Measurements from ENCODE around the gene PDLIM3. TPM values are rescaled to one million over a fixed set of nuclear protein-coding genes. Genes with fewer than 3 reads are reported as not detected.

The PDLIM3 gene
- total RNA-seq, 1 experiment from 2014 or later: 4.8 TPM

GRCh38 chr4:185515248-185515647, 20.1 kb downstream of the PDLIM3 start:
- TF ChIP-seq CTCF (IDR thresholded peaks at IDR 0.05; ENCODE audit: insufficient read depth in 1 of 2, low read depth in 1 of 2, low read length in 1 of 2, severe bottlenecking in 1 of 2, unreplicated experiment in 1 of 2): no peak
- H3K9me3 Mint-ChIP-seq (ENCODE audit: unreplicated experiment): no peaks in the 10 kb centered on the region
- H3K4me1 ChIP-seq: peaks cover 14% of the 10 kb centered on the region
- no peaks in the 10 kb centered on the region for H3K27me3 ChIP-seq (replicated peaks; ENCODE audit: control insufficient read depth, insufficient read depth, low read length)
- no TSS peak for BruUV-seq (replicated peaks)
- no peak overlapping the region for H3K4me3 ChIP-seq (ENCODE audit: low read depth, low read length)
- no peaks in the 10 kb centered on the region for H3K36me3 ChIP-seq (ENCODE audit: control insufficient read depth, insufficient read depth, low read length)
- ChIA-PET POLR2A (no interaction called here), CTCF (no interaction called here)
- DNase-seq: no peak
- no peak overlapping the region for H3K27ac Mint-ChIP-seq (ENCODE audit: unreplicated experiment)
- no peaks in the 10 kb centered on the region for H3K36me3 Mint-ChIP-seq (ENCODE audit: insufficient read depth, unreplicated experiment)
- H3K9me3 ChIP-seq: no peaks in the 10 kb centered on the region
- H3K4me1 Mint-ChIP-seq (ENCODE audit: low read depth, unreplicated experiment): no peaks in the 10 kb centered on the region
- intact Hi-C loops (cut with micrococcal nuclease; ENCODE audit: unreplicated experiment): no loop called here
- H3K4me3 Mint-ChIP-seq (ENCODE audit: unreplicated experiment): no peak overlapping the region
- no peaks in the 10 kb centered on the region for H3K27me3 Mint-ChIP-seq (ENCODE audit: insufficient read depth, unreplicated experiment)

GRCh38 chr4:185514182-185514697, 21.1 kb downstream of the PDLIM3 start:
- Mint-ChIP-seq H3K4me3 (ENCODE audit: unreplicated experiment) (peak overlapping the region; percentile 60), H3K27me3 (ENCODE audit: insufficient read depth, unreplicated experiment) (no peaks in the 10 kb centered on the region), H3K4me1 (ENCODE audit: low read depth, unreplicated experiment) (no peaks in the 10 kb centered on the region), H3K27ac (ENCODE audit: unreplicated experiment) (peak overlapping the region; percentile 5), H3K36me3 (ENCODE audit: insufficient read depth, unreplicated experiment) (no peaks in the 10 kb centered on the region), H3K9me3 (ENCODE audit: unreplicated experiment) (no peaks in the 10 kb centered on the region)
- DNase-seq: no peak
- peaks cover 9% of the 10 kb centered on the region; the same call in 1 of the 2 replicates for H3K4me1 ChIP-seq
- no peak overlapping the region for H3K4me3 ChIP-seq (ENCODE audit: low read depth, low read length)
- ChIA-PET CTCF (no interaction called here), POLR2A (interaction anchor here (0.6 to 0.8 kb wide), 2 partner anchors 21 to 23 kb away, joined by 4 to 10 read pairs; partner anchors contain the start of gene PDLIM3)
- H3K36me3 ChIP-seq (ENCODE audit: control insufficient read depth, insufficient read depth, low read length): no peaks in the 10 kb centered on the region
- no TSS peak for BruUV-seq (replicated peaks)
- H3K9me3 ChIP-seq: no peaks in the 10 kb centered on the region
- no peaks in the 10 kb centered on the region for H3K27me3 ChIP-seq (replicated peaks; ENCODE audit: control insufficient read depth, insufficient read depth, low read length)
- intact Hi-C loops (cut with micrococcal nuclease; ENCODE audit: unreplicated experiment): loop anchor here (1.0 kb wide), 1 partner anchor 16 kb away; no protein-coding TSS in a partner anchor
- TF ChIP-seq CTCF (IDR thresholded peaks at IDR 0.05; ENCODE audit: insufficient read depth in 1 of 2, low read depth in 1 of 2, low read length in 1 of 2, severe bottlenecking in 1 of 2, unreplicated experiment in 1 of 2): no peak

GRCh38 chr4:185513489-185514181, 21.7 kb downstream of the PDLIM3 start:
- Histone ChIP-seq H3K27me3 (replicated peaks; ENCODE audit: control insufficient read depth, insufficient read depth, low read length) (no peaks in the 10 kb centered on the region), H3K4me1 (peaks cover 9% of the 10 kb centered on the region; the same call in 1 of the 2 replicates), H3K4me3 (ENCODE audit: low read depth, low read length) (no peak overlapping the region), H3K9me3 (no peaks in the 10 kb centered on the region), H3K36me3 (ENCODE audit: control insufficient read depth, insufficient read depth, low read length) (no peaks in the 10 kb centered on the region)
- ChIA-PET CTCF (no interaction called here), POLR2A (interaction anchor here (0.6 to 0.8 kb wide), 2 partner anchors 22 to 24 kb away, joined by 4 to 10 read pairs; partner anchors contain the start of gene PDLIM3)
- TF ChIP-seq CTCF (IDR thresholded peaks at IDR 0.05; ENCODE audit: insufficient read depth in 1 of 2, low read depth in 1 of 2, low read length in 1 of 2, severe bottlenecking in 1 of 2, unreplicated experiment in 1 of 2): no peak
- Mint-ChIP-seq H3K36me3 (ENCODE audit: insufficient read depth, unreplicated experiment) (no peaks in the 10 kb centered on the region), H3K4me1 (ENCODE audit: low read depth, unreplicated experiment) (no peaks in the 10 kb centered on the region), H3K9me3 (ENCODE audit: unreplicated experiment) (no peaks in the 10 kb centered on the region), H3K27me3 (ENCODE audit: insufficient read depth, unreplicated experiment) (no peaks in the 10 kb centered on the region), H3K27ac (ENCODE audit: unreplicated experiment) (peak overlapping the region; percentile 5), H3K4me3 (ENCODE audit: unreplicated experiment) (peak overlapping the region; percentile 60)
- DNase-seq: peak; percentile 44 to 50
- no TSS peak for BruUV-seq (replicated peaks)
- intact Hi-C loops (cut with micrococcal nuclease; ENCODE audit: unreplicated experiment): loop anchor here (1.0 kb wide), 2 partner anchors 9 to 17 kb away; no protein-coding TSS in a partner anchor
